Upper lobe of right lung (tissue), 1 donor: ENCODE results near the gene PSMD3. TPM values are rescaled to one million over a fixed set of nuclear protein-coding genes. Genes with fewer than 3 reads are reported as not detected.
"Not testable (repeated sequence)": the region's sequence is repeated elsewhere in the genome, so short reads cannot be mapped to it uniquely, and the experiment has no call there.

ENCODE experiments used
- ATAC-seq: fragments of 200-7000 bp; cut with Tn5 transposase; one replicate; pipeline ENCODE4 v1.9.1; 2020; ENCODE audit warnings: mild to moderate bottlenecking, moderate library complexity
- DNase-seq: peaks from one replicate; pipeline ENCODE4 v3.0.0-alpha.2; 2020
- H3K27ac ChIP-seq: fragments of 200-600 bp; one replicate; pipeline ENCODE4 v1.8.0; 2022
- H3K27me3 ChIP-seq: fragments of 200-600 bp; one replicate; pipeline ENCODE4 v1.8.0; 2022; ENCODE audit warnings: mild to moderate bottlenecking
- H3K36me3 ChIP-seq: fragments of 200-600 bp; one replicate; pipeline ENCODE4 v1.8.0; 2022
- H3K4me1 ChIP-seq: fragments of 200-600 bp; one replicate; pipeline ENCODE4 v1.8.0; 2022
- H3K4me3 ChIP-seq: fragments of 200-600 bp; one replicate; pipeline ENCODE4 v1.8.0; 2022; ENCODE audit warnings: mild to moderate bottlenecking
- H3K9me3 ChIP-seq: fragments of 200-600 bp; one replicate; pipeline ENCODE4 v1.8.0; 2022
- CTCF ChIP-seq: fragments of 200-600 bp; IDR thresholded peaks from one replicate; pipeline ENCODE4 v1.8.0; 2022; ENCODE audit warnings: antibody characterized with exemption
- intact Hi-C: fragments of 100-400 bp; cut with DNase I; formaldehyde crosslinking; loops from one replicate; pipeline ENCODE4 v1.11.0; 2022
- total RNA-seq: library from RNA; stranded (reverse); fragmentation: NEBNext Ultra II Directional; extraction: Animal tissue kit (Norgen Biotek cat#: 25700); gene quantifications from one replicate; pipeline ENCODE4 v1.2.1, GENCODE V29; 2021
- donor health status: DM: no; HTN: yes; CAD: no; lungs with severe emphysema.

PSMD3 gene
- total RNA-seq, 1 donor from 2014 or later: 73.6 TPM

GRCh38 chr17:39999067-39999466, 18.5 kb downstream of the PSMD3 start:
- no peak overlapping the region for H3K27ac ChIP-seq
- H3K27me3 ChIP-seq: no peaks in the 10 kb centered on the region
- peaks cover 3% of the 10 kb centered on the region for H3K4me1 ChIP-seq
- H3K4me3 ChIP-seq: no peak overlapping the region
- intact Hi-C loops: no loop called here
- H3K36me3 ChIP-seq: peaks cover 44% of the 10 kb centered on the region
- ATAC-seq (peak; percentile 66), DNase-seq (no peak)
- TF ChIP-seq CTCF: no peak
- no peaks in the 10 kb centered on the region for H3K9me3 ChIP-seq

DNA sequence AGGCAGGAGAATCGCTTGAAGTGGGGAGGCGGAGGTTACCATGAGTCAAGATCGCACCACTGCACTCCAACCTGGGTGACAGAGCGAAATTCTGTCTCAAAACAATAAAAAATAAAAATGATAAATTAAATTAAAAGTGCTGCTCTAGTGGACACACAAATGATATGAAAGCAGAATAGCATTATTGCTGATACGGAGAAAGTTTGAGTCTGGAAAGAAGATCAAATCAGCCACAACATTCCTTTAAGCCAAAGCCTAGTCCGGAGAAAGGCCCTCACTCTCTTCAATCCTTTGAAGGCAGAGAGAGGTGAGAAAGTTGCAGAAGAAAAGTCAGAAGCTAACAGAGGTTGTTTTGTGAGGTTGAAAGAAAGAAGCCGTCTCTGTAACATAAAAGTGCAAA, 19.6 kb downstream of the PSMD3 start:
- Histone ChIP-seq H3K27ac (no peak overlapping the region), H3K9me3 (no peaks in the 10 kb centered on the region), H3K4me1 (peaks cover 3% of the 10 kb centered on the region), H3K27me3 (no peaks in the 10 kb centered on the region), H3K4me3 (no peak overlapping the region), H3K36me3 (peaks cover 33% of the 10 kb centered on the region)
- no peak for TF ChIP-seq CTCF
- intact Hi-C loops: no loop called here
- no peak for ATAC-seq
- DNase-seq: no peak

DNA sequence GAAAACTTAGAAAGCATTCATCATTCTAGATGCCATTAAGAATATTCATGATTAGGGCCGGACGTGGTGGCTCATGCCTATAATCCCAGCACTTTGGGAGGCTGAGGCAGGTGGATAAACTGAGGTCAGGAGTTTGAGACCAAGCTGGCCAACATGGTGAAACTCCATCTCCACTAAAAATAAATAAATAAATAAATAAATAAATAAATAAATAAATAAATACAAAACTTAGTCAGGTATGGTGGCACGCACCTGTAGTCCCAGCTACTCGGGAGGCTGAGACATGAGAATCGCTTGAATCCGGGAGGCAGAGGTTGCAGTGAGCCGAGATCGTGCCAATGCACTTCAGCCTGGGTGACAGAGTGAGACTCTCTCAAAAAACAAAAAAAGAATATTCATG, 20.7 kb downstream of the PSMD3 start:
- DNase-seq: not testable (repeated sequence)

DNA sequence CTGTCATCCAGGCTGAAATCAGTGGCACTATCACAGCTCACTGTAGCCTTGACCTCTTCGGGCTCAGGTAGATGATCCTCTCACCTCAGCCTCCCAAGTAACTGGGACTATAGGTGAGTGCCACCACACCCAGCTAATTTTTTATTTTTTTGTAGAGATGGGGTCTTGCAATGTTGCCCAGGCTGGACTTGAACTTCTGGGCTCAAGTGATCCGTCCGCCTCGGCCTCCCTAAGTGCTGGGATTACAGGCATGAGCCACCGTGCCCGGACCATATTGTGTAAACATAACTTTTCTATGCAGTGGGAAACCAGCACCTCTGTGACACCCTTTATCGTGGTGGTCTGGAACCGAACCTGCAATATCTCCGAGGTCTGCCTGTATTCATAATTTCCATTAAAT, 23.5 kb downstream of the PSMD3 start:
- Histone ChIP-seq H3K4me1 (no peaks in the 10 kb centered on the region), H3K4me3 (no peak overlapping the region), H3K9me3 (no peaks in the 10 kb centered on the region), H3K27ac (no peak overlapping the region), H3K27me3 (no peaks in the 10 kb centered on the region), H3K36me3 (no peaks in the 10 kb centered on the region)
- ATAC-seq: no peak
- no peak for DNase-seq
- TF ChIP-seq CTCF: no peak
- intact Hi-C loops: no loop called here

More for the DNA sequence above, 20.7 kb downstream of the PSMD3 start:
- H3K27ac ChIP-seq, H3K9me3 ChIP-seq, ATAC-seq, H3K27me3 ChIP-seq, H3K4me3 ChIP-seq, H3K4me1 ChIP-seq, intact Hi-C loops: not testable (repeated sequence)
- peaks cover 22% of the 10 kb centered on the region for H3K36me3 ChIP-seq

GRCh38 chr17:40004712-40005111, 24.1 kb downstream of the PSMD3 start:
- no peaks in the 10 kb centered on the region for H3K9me3 ChIP-seq
- no peaks in the 10 kb centered on the region for H3K36me3 ChIP-seq
- intact Hi-C loops: no loop called here
- H3K4me1 ChIP-seq: no peaks in the 10 kb centered on the region
- no peak for TF ChIP-seq CTCF
- DNase-seq: no peak
- H3K4me3 ChIP-seq: no peak overlapping the region
- no peaks in the 10 kb centered on the region for H3K27me3 ChIP-seq
- no peak overlapping the region for H3K27ac ChIP-seq
- no peak for ATAC-seq

DNA sequence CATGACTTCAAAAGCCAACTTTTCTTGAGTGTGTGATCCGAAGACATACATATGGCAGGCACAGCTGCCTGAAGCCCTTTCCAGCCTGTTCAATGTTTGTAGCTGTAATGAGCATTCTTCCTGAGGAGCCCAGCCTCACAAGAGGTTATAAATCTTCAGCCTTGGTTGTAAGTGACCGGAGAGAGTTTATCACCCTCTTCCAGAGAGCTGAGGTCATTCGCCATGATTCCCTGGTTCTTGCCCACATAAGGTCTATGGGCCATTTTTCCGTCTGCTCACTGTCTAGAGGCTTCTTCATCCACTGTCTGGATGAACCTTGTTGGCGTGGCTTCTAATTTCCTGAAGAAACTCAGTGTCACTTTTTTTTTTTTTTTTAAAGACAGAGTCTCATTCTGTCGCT, 24.9 kb downstream of the PSMD3 start:
- no peak for ATAC-seq
- intact Hi-C loops: no loop called here

GRCh38 chr17:40010946-40011500, 30.4 kb downstream of the PSMD3 start:
- H3K27ac ChIP-seq, H3K9me3 ChIP-seq, H3K27me3 ChIP-seq, H3K36me3 ChIP-seq, intact Hi-C loops, H3K4me3 ChIP-seq, DNase-seq, ATAC-seq: not testable (repeated sequence)
- peaks cover 22% of the 10 kb centered on the region for H3K4me1 ChIP-seq

More for the DNA sequence above, 24.9 kb downstream of the PSMD3 start:
- H3K4me3 ChIP-seq: no peak overlapping the region
- no peak for TF ChIP-seq CTCF
- H3K4me1 ChIP-seq: no peaks in the 10 kb centered on the region
- no peak overlapping the region for H3K27ac ChIP-seq
- no peaks in the 10 kb centered on the region for H3K27me3 ChIP-seq
- no peaks in the 10 kb centered on the region for H3K9me3 ChIP-seq
- no peak for DNase-seq
- no peaks in the 10 kb centered on the region for H3K36me3 ChIP-seq

- intact Hi-C loops, H3K27ac ChIP-seq, H3K9me3 ChIP-seq, H3K4me3 ChIP-seq, ATAC-seq, DNase-seq, H3K27me3 ChIP-seq, H3K36me3 ChIP-seq: not testable (repeated sequence)
- peaks cover 31% of the 10 kb centered on the region for H3K4me1 ChIP-seq
Observed at GRCh38 chr17:40012017-40012647, 31.5 kb downstream of the PSMD3 start.
